GM15510 (cell line): ENCODE results near the gene GPR61.

ENCODE experiments used
- POLR2A ChIP-seq: IDR thresholded peaks from 3 replicates; pipeline ENCODE4 v1.6.1; 2011; ENCODE audit warnings: borderline replicate concordance; ENCODE audit not compliant: insufficient read length; ENCODE audit errors: extremely low read depth

Gene GPR61

GRCh38 chr1:109501644-109502363 lies 37.9 kb upstream of the GPR61 start:
- no peak for TF ChIP-seq POLR2A

- no peak for TF ChIP-seq POLR2A
These were observed 37.3 kb upstream of the GPR61 start for GRCh38 chr1:109502364-109502851.

DNA sequence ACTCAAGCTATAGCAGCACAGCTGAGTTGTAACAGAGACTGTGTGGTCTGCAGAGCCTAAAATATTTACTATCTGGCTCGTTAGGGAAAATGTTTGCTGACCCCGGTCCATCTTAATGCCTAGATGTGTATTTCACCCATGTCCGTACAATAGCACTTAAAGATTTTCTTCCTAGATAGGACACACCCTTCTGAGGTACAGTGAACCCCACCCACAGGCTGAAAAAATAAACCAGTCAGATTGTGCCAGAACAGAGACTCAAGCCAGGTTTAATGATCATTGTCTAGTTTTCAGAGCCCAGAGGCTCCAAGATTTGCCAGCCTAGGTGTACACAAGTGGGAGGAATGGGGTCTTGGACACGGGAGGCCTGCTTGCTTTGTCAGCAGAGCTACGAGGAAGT lies 35.7 kb upstream of the GPR61 start:
- TF ChIP-seq POLR2A = no peak

DNA sequence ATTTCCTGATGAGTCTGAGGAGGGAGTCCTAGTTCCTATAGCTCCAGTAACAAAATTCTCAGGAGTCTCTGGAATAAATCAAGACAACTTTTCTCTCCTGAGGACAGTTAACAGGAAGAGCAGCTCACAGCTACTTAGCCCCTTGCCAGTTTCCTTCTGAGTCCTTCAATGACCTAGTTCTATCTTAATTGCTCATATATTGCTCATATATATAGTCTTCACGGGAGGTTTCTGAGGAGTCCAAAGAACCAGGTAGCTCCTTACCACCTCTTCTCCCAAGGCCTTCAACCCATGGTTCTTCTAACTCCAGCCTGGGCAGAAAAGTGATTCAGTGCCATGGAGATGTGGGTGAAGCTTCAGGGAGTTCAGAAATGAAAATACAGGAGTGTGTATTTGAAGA lies 34.7 kb upstream of the GPR61 start:
- TF ChIP-seq POLR2A = no peak

DNA sequence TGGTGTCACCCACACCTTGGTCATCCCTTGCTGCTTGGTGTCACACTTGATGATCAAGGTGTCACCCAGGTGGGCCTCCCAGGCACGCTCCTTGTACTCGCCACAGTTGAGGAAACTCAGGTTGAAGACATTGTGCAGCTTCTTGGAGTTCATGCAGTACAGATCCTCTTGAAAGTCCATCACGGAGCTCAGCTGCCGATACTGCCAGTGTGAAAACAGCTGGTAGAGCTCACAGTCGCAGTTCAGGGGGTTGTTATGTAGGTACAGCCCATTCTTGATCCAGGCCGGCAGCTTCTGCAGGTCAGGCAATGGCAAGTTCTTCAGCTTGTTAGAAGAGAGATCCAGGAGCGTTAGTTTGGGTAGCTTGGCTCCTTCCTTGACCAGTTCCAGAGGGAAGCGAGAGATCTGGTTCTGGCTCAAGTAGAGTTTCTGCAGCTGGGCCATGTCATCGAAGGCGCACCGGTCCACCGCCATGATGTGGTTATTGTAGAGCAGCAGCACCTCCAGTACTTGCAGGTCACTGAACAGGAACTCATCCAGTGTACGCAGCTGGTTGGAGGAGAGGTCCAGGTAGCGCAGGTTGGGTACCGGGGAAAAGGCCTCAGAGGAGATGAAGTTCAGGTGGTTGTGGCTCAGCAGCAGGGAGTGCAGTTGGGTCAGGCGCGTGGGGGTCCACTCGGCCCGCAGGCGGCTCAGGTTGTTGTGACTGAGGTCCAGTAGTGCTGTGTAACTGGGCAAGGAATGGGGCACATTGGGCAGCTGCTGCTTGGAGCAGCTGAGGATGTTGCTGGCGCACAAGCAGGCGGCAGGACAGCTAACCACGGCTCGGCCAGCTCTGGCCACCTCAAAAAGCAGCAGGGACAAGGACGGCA lies 31.4 kb upstream of the GPR61 start:
- TF ChIP-seq POLR2A = no peak

DNA sequence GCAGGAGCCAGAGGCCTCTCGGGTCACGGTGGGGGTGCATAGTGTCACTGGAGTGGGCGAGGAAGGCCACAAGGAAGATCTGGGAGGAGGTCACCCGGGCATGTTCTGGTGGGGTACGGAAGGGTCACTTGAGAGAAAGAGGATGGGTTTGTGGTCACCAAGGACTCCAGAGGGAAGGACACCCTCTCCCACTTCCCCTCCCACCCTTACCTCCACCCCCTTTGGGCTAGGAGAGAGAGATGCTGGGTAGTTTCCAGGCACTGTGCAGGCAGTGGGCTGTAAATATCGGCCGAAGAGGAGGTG lies 30.8 kb upstream of the GPR61 start:
- TF ChIP-seq POLR2A = no peak

GRCh38 chr1:109509176-109510134 lies 30.2 kb upstream of the GPR61 start, which contains the start of gene AMIGO1:
TSS of gene AMIGO1 (minus strand) at chr1:109509727. CDS start at chr1:109508912, 815 bp downstream.
- TF ChIP-seq POLR2A = no peak

GRCh38 chr1:109513110-109513710 lies 26.5 kb upstream of the GPR61 start:
- no peak for TF ChIP-seq POLR2A

DNA sequence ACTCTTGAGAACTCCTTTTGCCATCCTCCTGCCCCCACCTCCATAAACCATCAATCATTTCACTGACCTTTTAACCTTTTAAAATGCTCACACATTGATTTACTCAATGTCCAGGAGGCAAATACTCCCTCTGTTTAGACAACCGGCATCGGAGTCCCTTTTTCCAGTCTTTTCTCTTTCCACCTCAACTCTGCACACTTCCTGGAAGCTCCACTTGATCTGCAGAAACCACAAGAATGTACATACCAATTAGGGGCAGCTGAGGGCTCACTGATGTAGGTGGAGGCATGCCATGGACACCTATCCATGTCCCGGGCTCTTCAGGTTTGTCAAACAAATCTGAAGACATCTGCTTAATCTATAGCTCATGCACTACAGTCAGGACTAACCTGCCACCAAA lies 24.8 kb upstream of the GPR61 start:
- TF ChIP-seq POLR2A = no peak

GRCh38 chr1:109516872-109517271 lies 22.8 kb upstream of the GPR61 start:
- TF ChIP-seq POLR2A = no peak

- no peak for TF ChIP-seq POLR2A
These were observed 22.3 kb upstream of the GPR61 start for GRCh38 chr1:109517337-109517736.

GRCh38 chr1:109521002-109521951 lies 18.4 kb upstream of the GPR61 start:
- TF ChIP-seq POLR2A = no peak

GRCh38 chr1:109522026-109522425 lies 17.6 kb upstream of the GPR61 start:
- TF ChIP-seq POLR2A = no peak

DNA sequence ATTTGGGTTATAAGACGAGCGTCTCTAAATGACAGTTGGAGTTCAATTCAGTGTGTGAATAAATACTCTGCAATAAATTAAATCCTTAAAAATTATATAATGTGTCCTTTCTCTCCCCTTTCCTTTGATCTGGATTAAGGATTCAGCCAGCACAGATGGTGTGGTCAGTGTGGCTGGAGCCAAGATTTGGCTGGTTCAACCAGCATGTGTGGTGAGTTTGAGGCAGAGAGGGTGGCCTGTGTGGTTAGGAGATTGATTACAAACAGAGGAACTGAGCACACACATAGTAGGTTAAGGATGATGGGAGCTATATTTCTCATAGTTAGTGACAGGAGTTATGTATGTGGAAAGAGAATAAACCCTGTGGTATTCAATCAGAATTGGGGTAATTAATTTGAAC lies 16.0 kb upstream of the GPR61 start:
- TF ChIP-seq POLR2A = no peak
